Hindlimb muscle (tissue), 1 donor: Measurements from ENCODE around the gene MAPK8IP3. TPM values are rescaled to one million over a fixed set of nuclear protein-coding genes. Genes with fewer than 3 reads are reported as not detected.
"Not testable (repeated sequence)": the region's sequence is repeated elsewhere in the genome, so short reads cannot be mapped to it uniquely, and the experiment has no call there.

Experiments
- DNase-seq: peaks from one replicate; pipeline ENCODE4 v3.0.0-alpha.2; 2013
- polyA plus RNA-seq: library from polyadenylated mRNA; unstranded; fragments of 120-200 nt; gene quantifications from one replicate; pipeline ENCODE4 v1.2.1, GENCODE V29; 2013; ENCODE audit not compliant: insufficient read length

Gene MAPK8IP3
- polyA plus RNA-seq, 1 donor, result 55.3 TPM

DNA sequence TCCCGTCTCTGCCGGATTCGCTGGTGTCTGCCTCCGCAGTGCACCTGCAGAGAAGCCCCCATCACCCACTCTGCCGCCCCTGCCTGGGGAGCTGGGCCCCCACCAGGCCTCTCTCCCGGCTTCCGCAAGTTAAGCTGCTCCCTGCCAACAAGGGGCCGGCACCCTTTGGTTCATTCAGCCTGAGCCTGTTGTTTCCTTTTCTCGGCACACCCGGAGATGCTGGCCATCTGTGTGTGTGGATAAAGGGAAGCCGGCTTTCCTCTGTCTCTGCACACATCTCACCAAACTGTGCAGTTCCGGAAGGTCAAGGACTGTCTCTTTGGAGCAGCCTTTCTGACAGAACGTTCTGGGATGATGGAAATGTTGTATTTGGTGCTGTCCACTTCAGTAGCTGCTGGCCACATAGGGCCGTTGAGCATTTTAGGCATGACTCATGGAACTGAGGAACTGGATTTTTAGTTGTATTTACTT lies 6.8 kb downstream of the MAPK8IP3 start:
- no peak for DNase-seq

DNA sequence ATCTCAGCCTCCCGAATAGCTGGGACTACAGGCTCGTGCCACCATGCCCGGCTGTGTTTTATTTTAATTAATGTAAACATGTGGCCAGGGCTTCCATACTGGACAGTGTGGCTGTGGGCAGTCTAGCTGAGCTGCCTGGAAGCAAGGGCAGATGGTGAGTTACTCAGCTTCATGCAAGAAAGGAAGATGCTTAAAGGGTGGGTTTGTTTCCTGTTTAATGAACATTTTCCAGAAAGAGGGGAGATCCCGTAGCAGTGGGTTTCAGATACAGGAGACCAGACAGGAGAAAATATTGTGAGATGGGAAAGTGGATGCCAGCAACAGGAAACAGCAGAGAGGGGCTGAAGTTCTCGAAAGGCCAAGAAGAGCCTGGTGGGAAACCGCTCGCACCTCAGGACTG lies 7.3 kb downstream of the MAPK8IP3 start:
- DNase-seq, result no peak

DNA sequence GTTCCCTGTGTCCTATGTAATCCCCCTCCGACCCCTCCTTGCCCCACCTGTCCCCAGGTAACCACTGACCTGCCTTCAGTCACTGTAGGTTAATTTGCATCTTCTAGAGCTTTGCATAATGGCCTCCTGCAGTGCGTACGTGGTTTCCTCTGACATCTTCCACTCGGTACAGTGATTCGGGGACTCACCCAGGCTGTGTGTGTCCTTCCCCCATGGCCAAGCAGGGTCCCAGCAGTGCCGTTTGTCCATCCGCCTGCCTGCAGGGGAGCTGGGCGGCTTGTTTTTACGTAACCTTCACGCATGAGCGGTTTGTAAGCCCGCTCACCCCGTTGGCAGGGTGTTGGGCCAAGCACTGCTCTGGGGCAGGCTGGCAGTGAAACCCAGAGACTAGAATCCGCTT lies 7.9 kb downstream of the MAPK8IP3 start:
- DNase-seq, result no peak

DNA sequence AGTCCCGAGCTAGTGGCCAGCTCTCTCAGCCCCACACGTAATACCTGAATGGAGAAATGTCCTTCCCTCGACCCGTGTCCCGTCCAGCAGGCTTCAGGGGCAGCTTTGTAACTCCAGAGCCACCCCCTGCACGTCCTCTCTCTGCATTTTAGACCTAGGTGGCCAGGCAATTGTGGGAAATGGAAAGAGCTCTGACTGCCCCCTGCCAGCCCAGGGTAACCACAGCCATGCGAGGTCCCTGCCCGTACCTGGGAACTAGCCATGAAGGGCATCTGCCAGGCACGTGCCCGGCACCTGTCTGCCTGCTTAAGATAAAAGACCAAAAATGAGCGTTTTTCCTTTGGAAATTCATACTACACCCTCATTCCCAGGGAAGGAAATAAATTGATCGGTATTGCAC lies 9.2 kb downstream of the MAPK8IP3 start:
- DNase-seq, result no peak

DNA sequence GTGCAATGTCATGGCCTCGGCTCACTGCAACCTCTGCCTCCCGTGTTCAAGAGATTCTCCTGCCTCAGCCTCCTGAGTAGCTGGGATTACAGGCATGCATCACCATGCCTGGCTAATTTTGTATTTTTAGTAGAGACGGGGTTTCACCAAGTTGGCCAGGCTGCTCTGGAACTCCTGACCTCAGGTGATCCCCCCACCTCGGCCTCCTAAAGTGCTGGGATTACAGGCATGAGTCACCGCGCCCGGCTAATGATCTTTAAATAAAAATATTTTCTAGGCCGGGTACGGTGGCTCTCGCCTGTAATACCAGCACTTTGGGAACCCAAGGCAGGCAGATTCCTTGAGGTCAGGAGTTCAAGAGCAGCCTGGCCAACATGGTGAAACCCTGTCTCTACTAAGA lies 12.2 kb downstream of the MAPK8IP3 start:
- not testable (repeated sequence) for DNase-seq

DNA sequence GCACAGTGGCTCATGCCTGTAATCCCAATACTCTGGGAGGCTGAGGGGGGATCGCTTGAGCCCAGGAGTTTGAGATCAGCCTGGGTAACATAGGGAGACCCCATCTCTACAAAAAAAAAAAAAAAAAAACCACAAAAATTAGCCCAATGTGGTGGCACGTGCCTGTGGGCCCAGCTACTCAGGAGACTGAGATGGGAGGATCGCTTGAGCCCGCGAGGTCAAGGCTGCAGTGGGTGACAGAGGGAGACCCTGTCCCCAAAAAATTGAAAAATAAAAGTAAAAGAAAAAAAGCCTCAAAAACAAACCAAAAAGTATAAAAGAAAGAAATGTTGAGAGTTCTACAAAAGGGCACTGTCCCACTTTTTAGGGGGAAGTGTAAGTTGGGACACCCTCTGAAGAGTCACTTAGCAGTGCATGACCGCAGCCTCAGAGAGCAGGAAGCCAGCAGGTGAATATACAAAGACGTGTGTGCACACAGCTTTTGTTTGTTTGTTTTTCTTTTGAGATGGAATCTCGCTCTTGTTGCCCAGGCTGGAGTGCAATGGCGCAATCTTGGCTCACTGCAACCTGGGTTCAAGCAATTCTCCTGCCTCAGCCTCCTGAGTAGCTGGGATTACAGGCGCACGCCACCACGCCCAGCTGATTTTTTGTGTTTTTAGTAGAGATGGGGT lies 13.7 kb downstream of the MAPK8IP3 start:
- not testable (repeated sequence) for DNase-seq

DNA sequence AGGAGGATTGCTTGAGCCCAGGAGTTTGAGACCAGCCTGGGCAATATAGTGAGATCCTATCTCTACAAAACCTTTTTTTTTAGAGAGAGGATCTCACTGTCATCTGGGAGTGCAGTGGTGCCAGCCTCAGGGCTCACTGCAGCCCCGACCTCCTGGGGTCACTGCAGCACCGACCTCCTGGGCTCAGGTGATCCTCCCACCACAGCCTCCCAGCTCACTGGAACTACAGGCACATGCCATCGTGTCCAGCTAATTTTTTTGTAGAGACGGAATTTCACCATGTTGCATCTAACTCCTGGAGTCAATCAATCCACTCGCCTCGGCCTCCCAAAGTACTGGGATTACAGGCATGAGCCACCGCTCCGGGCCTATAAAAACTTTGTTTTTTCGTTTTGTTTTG lies 15.4 kb downstream of the MAPK8IP3 start:
- DNase-seq, result no peak

DNA sequence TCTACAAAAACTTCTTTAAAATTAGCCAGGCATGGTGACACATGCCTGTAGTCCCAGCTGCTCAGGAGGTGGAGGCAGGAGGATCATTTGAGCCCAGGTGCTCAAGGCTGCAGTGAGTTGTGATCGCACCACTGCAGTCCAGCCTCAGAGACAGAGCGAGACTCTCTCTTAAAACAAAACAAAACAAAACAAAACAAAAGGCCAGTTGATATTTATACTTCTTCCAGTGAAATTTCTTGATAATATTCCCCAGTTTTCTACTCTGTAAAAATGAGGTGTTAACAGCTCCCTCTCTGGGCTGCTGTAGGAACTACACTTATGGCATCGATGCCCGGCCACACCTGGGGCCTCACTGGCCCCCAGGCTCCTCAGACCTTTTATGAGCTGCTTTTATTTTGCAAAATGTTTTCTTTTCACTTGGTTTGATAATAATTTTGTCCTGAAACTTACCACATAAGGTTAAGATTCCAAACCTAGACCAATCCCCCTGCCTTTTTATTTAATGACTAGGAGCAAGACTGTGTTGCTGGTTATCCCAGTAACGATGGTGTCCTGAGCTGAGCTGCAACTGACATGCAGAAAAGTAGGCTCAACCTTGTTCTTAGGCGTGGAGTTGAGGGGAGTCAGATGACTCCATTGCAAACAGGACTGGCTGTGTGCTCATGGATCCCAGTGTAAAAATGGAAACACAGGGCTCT lies 17.6 kb downstream of the MAPK8IP3 start:
- no peak for DNase-seq

DNA sequence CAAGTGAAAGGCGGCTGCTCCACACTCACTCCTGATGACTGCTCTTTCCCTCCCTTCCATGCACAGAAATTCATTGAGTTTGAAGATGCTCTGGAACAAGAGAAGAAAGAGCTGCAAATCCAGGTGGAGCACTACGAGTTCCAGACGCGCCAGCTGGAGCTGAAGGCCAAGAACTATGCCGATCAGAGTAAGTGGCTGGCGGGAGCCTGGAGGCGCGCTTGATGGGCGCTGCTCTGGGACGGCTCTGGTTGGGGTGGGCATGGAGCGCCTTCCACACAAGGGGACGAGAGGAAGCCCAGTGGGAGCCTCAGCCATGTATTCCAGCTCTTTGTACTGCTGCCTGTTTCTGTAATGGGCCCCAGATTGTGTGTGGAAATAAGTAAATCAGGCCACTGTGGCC lies 18.5 kb downstream of the MAPK8IP3 start:
- DNase-seq, result no peak

DNA sequence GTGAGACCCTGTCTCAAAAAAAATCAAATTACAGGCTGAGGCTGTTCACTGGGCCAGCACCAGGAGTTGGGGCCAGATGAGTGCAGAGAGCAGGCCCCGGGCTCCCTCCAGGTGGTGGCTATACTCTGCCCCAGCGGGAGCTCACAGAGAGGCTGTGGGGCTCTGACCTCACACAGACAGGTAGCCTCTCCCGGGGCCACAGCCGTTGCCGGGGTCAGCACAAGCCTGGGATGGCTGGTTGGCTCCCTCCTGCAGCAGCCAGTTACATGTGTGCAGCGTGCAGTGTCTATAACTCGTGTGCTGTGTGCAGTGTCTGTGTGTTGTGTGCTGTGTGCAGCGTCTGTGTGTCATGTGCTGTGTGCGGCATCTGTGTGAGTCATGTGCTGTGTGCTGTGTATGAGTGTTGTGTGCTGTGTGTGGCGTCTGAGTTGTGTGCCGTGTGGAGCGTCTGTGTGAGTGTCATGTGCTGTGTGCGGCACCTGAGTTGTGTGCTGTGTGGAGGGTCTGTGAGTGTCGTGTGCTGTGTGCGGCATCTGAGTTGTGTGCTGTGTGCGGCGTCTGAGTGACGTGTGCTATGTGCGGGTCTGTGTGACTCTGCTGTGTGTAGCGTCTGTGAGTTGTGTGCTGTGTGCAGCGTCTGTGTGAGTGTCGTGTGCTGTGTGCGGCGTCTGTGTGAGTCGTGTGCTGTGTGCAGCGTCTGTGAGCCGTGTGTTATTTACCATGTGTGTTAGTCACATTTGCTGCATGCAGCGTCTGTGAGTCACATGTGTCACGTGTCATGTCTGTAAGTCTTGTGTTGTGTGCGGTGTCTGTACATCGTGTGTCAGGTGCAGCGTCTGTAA lies 20.9 kb downstream of the MAPK8IP3 start:
- no peak for DNase-seq

DNA sequence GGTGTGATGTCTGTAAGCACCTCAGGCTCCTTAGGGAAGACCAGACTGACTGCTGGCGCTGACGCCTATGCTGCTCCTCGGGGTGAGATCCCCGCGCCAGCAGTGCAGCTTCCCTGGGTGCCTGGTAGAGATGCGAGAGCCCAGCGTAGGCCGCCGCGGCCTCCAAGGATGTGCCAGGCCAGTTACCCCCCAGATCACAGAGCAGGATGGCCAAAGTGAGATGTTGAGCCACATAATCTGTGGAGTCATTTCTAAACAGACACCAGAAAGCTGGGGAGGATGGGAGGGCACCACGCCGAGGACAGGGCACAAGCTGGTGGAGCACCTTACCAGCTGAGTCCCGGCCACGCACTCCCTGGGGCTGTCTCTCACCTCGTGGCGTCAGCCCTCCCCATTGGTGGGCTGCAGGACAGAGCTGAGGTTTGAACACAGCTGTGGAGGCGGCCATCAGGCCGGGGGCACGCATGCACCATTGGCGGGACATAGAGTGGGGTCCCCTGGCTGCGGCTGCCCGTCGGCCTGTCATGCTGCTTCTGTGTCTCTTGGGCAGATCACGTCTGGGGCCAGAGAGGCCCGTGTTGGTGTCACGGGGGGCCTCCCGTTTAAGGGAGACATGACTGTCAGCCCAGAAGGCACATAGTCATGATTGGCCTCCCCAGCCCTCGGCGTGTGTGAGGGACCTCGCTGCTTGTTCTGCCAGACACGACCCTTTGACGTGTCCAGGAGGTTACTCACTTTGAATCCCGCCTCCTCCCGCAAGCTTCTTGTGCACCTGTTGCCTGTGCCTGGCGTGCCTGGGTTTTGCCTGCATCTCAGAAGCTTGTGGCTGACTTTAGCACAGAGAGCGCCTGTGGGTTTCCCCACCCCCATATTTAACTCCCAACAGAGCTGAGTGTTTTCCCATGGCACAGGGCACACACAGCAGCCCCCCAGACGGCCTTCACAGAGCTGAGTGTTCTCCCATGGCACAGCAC lies 21.9 kb downstream of the MAPK8IP3 start:
- DNase-seq, result no peak

DNA sequence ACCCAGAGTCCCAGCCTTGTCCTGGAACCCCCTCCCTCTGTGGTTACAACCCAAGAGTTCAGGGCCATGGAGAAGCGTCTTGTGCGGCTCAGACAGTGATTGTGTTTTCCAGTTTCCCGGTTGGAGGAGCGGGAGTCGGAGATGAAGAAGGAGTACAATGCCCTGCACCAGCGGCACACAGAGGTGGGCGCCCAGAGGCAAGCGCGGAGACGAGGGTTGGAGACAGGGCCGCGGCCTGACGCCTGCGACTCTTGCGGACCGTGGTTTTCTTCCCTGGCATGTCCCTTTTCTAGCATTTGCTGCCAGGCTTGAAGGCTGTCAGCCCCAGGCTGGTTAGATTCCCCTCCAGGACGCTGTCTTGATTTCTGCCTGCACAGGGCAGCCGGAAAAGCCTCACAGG lies 23.0 kb downstream of the MAPK8IP3 start:
- no peak for DNase-seq

DNA sequence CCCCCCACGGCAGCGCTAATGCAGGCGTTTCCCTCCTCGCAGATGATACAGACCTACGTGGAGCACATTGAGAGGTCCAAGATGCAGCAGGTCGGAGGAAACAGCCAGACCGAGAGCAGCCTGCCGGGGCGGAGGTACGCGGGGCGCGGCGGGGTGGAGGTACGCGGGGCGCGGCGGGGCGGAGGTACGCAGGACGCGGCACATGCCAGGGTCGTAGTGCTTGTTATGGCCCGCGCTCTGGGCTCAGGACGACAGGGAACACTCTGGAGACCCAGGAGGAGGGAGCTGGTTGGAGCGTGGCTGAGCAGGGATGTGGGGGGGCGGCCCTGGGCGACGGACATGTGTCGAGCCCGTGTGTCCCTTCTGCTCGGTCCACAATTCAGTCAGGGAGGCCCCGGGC lies 23.4 kb downstream of the MAPK8IP3 start:
- no peak for DNase-seq

DNA sequence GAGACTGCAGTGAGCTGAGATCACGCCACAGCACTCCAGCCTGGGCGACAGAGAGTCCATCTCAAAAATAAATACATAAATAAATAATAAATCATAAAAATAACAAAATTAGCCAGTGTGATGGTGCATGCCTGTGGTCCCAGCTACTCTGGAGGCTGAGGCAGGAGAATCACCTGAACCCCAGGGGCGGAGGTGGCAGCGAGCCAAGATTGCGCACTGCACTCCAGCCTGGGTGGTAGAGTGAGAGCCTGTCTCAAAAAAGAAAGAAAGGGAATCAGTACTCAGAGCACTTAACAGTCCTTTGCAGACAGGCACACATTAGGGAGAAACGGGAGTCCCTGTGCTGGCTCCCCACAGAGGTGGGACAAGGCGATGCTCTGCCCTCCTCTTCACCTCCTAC lies 25.1 kb downstream of the MAPK8IP3 start:
- no peak for DNase-seq

DNA sequence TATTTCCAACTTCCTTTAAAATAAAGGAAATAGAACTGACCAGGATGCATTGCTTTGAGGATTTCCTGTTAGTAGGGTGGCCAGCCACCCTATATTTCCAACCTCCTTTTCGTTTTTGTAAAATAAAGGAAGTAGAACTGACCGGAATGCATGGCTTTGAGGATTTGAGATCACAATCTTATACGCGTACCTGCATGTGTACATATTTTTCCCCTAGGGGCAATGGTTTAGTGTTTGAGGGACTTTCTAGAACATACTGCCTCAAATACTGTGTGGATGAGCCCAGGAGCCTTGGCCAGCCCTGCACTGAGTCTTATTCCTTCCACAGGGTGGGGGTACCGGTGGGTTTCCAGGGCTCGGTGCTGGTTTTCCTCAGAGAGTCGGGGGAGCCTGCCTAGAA lies 25.6 kb downstream of the MAPK8IP3 start:
- DNase-seq, result no peak

DNA sequence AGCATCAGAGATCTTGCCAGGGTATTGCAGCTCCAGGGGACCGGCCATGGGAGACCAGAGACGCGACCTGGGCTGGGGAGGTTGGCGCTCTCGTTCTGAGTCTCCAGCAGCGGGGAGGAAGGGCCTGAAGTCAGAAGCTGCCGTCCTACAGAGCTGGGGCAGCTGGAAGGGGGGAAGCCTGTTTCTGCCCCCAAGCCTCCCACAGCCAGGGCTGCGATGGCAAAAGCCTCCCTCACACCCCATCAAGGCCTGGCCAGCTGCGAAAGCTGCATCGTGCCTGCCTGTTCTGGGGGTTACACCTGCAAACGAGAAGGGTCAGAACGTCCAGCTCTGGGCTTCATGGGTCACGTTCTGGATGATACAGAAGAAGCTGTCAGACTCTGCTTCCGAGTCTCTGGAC lies 26.1 kb downstream of the MAPK8IP3 start:
- no peak for DNase-seq

DNA sequence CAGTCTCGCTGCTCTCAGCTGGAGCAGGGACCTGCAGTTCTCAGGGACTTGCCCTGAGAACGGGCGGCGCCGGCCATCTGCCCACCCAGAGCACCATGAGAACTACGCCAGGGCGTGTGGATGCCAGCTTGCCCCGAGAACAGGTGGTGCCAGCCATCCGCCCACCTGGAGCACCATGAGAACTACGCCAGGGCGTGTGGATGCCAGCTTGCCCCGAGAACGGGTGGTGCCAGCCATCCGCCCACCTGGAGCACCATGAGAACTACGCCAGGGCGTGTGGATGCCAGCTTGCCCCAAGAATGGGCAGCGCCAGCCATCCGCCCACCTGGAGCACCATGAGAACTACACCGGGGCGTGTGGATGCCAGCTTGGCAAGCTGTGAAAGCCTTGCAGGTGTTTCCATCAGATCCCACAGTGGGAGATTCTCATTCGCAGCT lies 26.6 kb downstream of the MAPK8IP3 start:
- not testable (repeated sequence) for DNase-seq

DNA sequence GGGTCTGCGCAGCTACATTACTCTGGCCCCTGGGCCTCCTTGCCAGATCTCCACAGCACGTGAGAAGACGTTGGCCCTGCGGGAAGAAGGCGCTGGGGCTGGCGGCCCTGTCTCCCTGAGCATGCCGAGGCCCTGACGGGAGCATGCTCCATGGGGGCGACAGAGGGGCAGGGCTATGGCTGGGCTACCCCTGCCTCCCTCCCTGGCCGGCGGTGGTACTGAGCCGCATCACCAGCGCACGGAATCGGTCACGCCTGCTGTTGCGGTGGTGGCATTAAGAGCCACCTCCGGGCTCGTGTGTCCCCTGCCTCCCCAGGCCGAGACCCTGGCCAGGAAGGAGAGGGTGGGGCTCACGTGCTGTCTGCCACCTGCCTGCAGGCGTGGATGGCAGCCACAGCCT lies 28.1 kb downstream of the MAPK8IP3 start:
- DNase-seq, result no peak

DNA sequence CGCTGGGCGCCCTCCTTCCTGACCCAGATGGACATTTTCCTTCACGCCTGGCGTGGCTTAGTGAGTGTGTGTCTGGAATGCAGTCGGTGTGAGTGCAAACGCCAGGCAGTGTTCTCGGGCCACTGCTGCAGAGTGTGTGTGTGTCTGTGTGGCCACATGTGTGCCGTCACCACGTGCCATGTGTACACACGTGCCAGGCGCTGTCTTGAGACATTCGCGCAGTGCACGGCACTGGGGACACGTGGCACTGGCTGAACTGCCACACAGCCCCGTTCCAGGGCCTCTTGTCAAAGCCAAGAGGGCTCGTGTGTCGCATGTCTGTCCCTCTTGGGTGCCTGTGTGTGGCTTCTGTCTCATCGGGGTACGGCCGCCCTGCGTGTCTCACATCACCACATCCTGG lies 28.8 kb downstream of the MAPK8IP3 start:
- DNase-seq, result no peak

DNA sequence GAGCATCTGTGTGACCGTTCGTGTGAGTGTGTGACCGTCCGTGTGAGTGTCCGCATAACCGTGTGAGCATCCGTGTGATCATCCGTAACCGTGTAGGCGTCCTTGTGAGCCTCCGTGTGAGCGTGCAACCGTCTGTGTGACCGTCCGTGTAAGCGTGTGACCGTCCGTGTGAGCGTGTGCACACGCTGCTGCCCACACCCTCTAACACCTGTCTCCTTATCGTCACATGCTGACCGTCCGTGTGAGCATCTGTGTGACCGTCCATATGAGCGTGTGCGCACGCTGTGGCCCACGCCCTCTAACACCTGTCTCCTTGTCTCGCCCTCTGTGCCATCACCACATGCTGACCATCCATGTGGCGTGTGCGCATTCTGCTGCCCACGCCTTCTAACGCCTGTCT lies 34.2 kb downstream of the MAPK8IP3 start:
- no peak for DNase-seq

DNA sequence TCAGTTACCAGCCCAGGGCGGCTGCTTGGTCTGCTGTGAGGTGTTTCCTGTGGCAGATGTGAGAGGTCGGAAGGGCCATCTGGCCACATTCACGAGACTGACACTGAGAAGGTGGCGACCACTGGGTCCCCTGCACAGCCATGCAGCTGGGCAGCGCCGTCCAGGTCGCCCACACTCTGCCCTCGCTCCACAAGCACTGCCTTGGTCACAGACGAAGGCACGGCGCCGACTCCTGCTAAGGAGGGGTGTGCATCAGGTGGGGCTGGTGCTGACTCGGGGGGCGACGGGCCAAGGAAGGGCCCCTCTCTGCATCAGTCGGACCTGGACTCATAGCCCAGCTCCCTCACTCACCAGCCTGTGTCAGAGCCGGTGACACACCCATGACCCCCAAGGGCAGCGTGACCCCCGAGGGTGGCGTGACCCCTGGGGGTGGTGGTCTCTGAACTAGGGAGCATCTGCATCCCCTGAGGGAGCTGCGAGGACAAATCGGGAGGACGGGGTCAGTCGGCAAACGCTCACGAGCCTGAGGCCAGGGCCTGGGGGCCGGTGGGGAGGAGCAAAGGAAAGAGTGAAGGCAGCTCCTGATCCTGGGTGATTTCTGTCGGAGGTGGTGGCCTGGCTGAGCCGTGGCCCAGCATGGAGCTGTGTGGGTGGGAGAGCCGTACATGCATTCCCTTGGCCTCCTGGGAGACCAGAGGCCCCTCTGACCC lies 34.9 kb downstream of the MAPK8IP3 start:
- DNase-seq, result no peak
